Lung microvascular endothelial cell (primary cell): ENCODE measurements around the gene PITPNB. TPM values are rescaled to one million over a fixed set of nuclear protein-coding genes. Genes with fewer than 3 reads are reported as not detected.

Experiments
- DNase-seq, 2 donors: peaks; one replicate each; pipeline versions ENCODE4 v3.0.0 to v3.0.0-alpha.2; 2010; ENCODE audit warnings: low read depth in 2 of 2
- total RNA-seq: library from RNA; depleted of rRNA; stranded (reverse); fragments of >200 nt; gene quantifications from 2 replicates; pipeline ENCODE4 v1.2.1, GENCODE V29; 2014

The PITPNB gene
- total RNA-seq, 1 donor from 2014 or later: 23.4 TPM

GRCh38 chr22:27834364-27835185 is 84.5 kb downstream of the PITPNB start:
- DNase-seq: no peak

- DNase-seq: no peak
Measured at GRCh38 chr22:27833803-27834202, 85.3 kb downstream of the PITPNB start.

GRCh38 chr22:27832606-27833005 is 86.5 kb downstream of the PITPNB start:
- no peak for DNase-seq

GRCh38 chr22:27829620-27830019 is 89.4 kb downstream of the PITPNB start:
- DNase-seq: no peak

- DNase-seq: no peak
Measured at GRCh38 chr22:27827604-27828587, 91.2 kb downstream of the PITPNB start.

GRCh38 chr22:27825174-27825573 is 93.9 kb downstream of the PITPNB start:
- DNase-seq: no peak

- DNase-seq: no peak
Measured at GRCh38 chr22:27823221-27823620, 95.8 kb downstream of the PITPNB start.

GRCh38 chr22:27820896-27821866 is 97.9 kb downstream of the PITPNB start:
- no peak for DNase-seq

GRCh38 chr22:27816552-27816951 is 102.5 kb downstream of the PITPNB start:
- DNase-seq: no peak

GRCh38 chr22:27815826-27816530 is 103.1 kb downstream of the PITPNB start:
- DNase-seq: no peak

GRCh38 chr22:27814993-27815392 is 104.1 kb downstream of the PITPNB start:
- no peak for DNase-seq

- DNase-seq: no peak
Measured at GRCh38 chr22:27811778-27812177, 107.3 kb downstream of the PITPNB start.

- DNase-seq: peak; percentile 24 to 59
Measured at GRCh38 chr22:27810609-27811151, 108.4 kb downstream of the PITPNB start.

GRCh38 chr22:27809700-27810608 is 109.1 kb downstream of the PITPNB start:
- DNase-seq: peak; percentile 42 to 69

- DNase-seq: peak in 1 of 2 donors; percentile 40
Measured at GRCh38 chr22:27809226-27809603, 109.8 kb downstream of the PITPNB start.

GRCh38 chr22:27808451-27809225 is 110.4 kb downstream of the PITPNB start:
- no peak for DNase-seq

GRCh38 chr22:27805841-27806240 is 113.2 kb downstream of the PITPNB start:
- DNase-seq: no peak
